AG04450 (cell line): ENCODE measurements around the gene MRPL46. TPM values are rescaled to one million over a fixed set of nuclear protein-coding genes. Genes with fewer than 3 reads are reported as not detected.

Source experiments
- CTCF ChIA-PET: fragments of 300-600, 350-600 bp; formaldehyde crosslinking; extraction: SDS; loops from one replicate; lab custom pipeline; 2022; ENCODE audit warnings: antibody characterized with exemption, inconsistent platforms; lab: Charles Lee
- POLR2A ChIA-PET: fragments of 350-600 bp; formaldehyde crosslinking; extraction: SDS; loops from one replicate; lab custom pipeline; 2021; ENCODE audit warnings: antibody characterized with exemption, inconsistent platforms; lab: Yijun Ruan, JAX
- DNase-seq: peaks from one replicate; pipeline ENCODE4 v3.0.0-alpha.2; 2011; ENCODE audit warnings: low read depth, low spot score
- H3K27ac ChIP-seq: one replicate; pipeline ENCODE4 v1.5.1; 2012; ENCODE audit warnings: low read depth, low read length, control low read depth
- H3K27me3 ChIP-seq: one replicate; pipeline ENCODE4 v1.6.0; 2012; ENCODE audit warnings: low read length; ENCODE audit not compliant: control insufficient read depth, insufficient read depth
- H3K4me3 ChIP-seq: 2 replicates; pipeline ENCODE4 v1.5.1; 2011; ENCODE audit warnings: mild to moderate bottlenecking, low read depth, low read length, control low read depth
- H3K9me3 ChIP-seq: 2 replicates; pipeline ENCODE4 v1.5.1; 2012; ENCODE audit warnings: low read length; ENCODE audit not compliant: control insufficient read depth, insufficient read depth
- CTCF ChIP-seq: IDR thresholded peaks from 2 replicates; pipeline ENCODE4 v1.5.1; 2011; ENCODE audit warnings: low read depth, low read length, control low read depth, inconsistent platforms
- polyA plus RNA-seq: library from polyadenylated mRNA; depleted of rRNA; stranded (reverse); fragments of >200 nt; gene quantifications from 2 replicates; pipeline ENCODE4 v1.2.3, GENCODE V29; 2011

MRPL46 gene
- polyA plus RNA-seq, 1 experiment = 28.0 TPM

DNA sequence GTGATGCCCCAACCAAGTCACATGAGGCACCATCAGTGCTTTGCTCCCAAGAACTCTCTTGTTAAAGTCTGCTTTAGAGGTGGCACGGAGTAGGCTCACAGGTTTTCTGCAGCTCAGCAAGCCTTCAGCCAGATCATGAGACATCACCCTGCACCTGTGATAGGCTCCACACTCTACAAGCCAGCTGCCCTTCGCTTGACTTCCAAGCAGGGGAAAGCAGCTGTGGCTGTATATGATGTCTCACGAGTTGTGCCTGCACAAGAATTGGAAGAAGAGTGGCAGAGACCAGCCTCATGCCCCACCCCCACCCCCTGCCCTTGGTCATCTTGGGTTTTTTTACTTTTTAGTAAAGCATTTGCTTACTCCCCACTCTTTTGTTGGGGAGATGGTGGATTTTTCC lies 22.8 kb upstream of the MRPL46 start:
- ChIA-PET POLR2A (no interaction called here), CTCF (interaction anchor here (0.7 kb wide), 1 partner anchor 143 kb away, joined by 3 read pairs; no protein-coding TSS in a partner anchor)
- Histone ChIP-seq H3K9me3 (no peaks in the 10 kb centered on the region; the same call in 1 of the 2 replicates), H3K27ac (no peak overlapping the region), H3K27me3 (no peaks in the 10 kb centered on the region), H3K4me3 (no peak overlapping the region)
- DNase-seq = no peak
- TF ChIP-seq CTCF = no peak

GRCh38 chr15:88489321-88489720 lies 22.1 kb upstream of the MRPL46 start:
- Histone ChIP-seq H3K4me3 (no peak overlapping the region), H3K27ac (no peak overlapping the region), H3K9me3 (no peaks in the 10 kb centered on the region; the same call in 1 of the 2 replicates), H3K27me3 (no peaks in the 10 kb centered on the region)
- ChIA-PET POLR2A (no interaction called here), CTCF (interaction anchor here (0.7 kb wide), 1 partner anchor 144 kb away, joined by 3 read pairs; no protein-coding TSS in a partner anchor)
- TF ChIP-seq CTCF = no peak
- no peak for DNase-seq

DNA sequence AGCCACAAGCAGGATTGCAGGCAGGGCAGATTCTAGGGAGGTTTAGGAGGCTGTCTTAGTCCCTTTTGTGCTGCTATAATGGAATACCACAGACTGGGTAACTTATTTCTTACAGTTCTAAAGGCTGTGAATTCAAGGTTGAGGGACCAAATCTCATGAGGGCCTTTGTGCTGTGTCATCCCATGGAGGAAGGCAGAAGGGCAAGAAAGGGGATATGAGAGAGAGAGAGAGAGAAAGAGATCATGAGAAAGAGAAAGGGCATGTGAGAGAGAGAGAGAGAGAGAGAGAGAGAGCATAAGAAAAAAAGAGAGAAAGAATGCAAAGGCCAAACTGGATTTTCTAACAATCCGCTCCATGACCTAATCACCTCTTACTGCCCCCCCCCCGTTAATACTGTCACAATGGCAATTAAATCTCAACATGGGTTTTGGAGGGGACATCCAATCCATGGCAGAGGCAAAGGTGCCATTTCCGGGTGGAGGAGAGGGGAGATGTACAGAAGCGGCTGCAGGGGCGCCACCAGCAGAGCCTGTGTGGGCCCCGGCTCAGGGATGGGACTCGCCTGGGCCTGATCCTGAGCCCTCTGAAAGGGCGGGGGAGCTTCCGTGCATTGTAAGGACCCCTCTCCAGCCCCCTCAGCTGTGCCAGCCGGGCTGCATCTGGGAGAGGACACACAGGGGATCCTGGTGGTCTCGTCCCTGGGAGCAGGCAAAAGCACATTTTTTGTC lies 20.8 kb upstream of the MRPL46 start:
- no peak overlapping the region for H3K4me3 ChIP-seq
- H3K27ac ChIP-seq = no peak overlapping the region
- H3K27me3 ChIP-seq = no peaks in the 10 kb centered on the region
- H3K9me3 ChIP-seq = no peaks in the 10 kb centered on the region; the same call in 1 of the 2 replicates
- POLR2A ChIA-PET = no interaction called here
- CTCF ChIA-PET = no interaction called here
- DNase-seq = no peak
- TF ChIP-seq CTCF = no peak

GRCh38 chr15:88487178-88487795 lies 20.1 kb upstream of the MRPL46 start:
- CTCF ChIA-PET = no interaction called here
- POLR2A ChIA-PET = no interaction called here
- Histone ChIP-seq H3K27me3 (no peaks in the 10 kb centered on the region), H3K9me3 (no peaks in the 10 kb centered on the region; the same call in 1 of the 2 replicates), H3K27ac (peak overlapping the region; percentile 11), H3K4me3 (no peak overlapping the region)
- no peak for DNase-seq
- TF ChIP-seq CTCF = no peak
